HepG2 (cell line): ENCODE data around the gene KANSL3. TPM values are rescaled to one million over a fixed set of nuclear protein-coding genes. Genes with fewer than 3 reads are reported as not detected.

Experiments used
- ARNT2 ChIP-seq: sonication (generic); formaldehyde crosslinking; IDR thresholded peaks from 2 replicates; pipeline ENCODE4 v1.8.0; 2022; ENCODE audit warnings: mild to moderate bottlenecking, low read depth, missing genetic modification reagents, moderate library complexity
- ASH2L ChIP-seq: fragments of 300-600, 200-600 bp; sonication (generic); IDR thresholded peaks from 2 replicates; pipeline ENCODE4 v1.7.0; 2017; ENCODE audit warnings: low read depth, mild to moderate bottlenecking, moderate library complexity, mixed read lengths, low read length; ENCODE audit not compliant: insufficient read length
- BCL6 ChIP-seq: IDR thresholded peaks from 2 replicates; pipeline ENCODE4 v1.6.1; 2016; ENCODE audit warnings: missing genetic modification reagents, missing compliant biosample characterization
- E2F5 ChIP-seq: sonication (generic); formaldehyde crosslinking; conservative IDR thresholded peaks from 2 replicates; pipeline ENCODE4 v1.4.0; 2020; ENCODE audit warnings: missing genetic modification reagents
- FOXK2 ChIP-seq: fragments of 450-650 bp; IDR thresholded peaks from 2 replicates; pipeline ENCODE4 v1.6.1; 2016
- GABPB1 ChIP-seq: IDR thresholded peaks from 2 replicates; pipeline ENCODE4 v1.6.1; 2016; ENCODE audit warnings: mild to moderate bottlenecking, missing genetic modification reagents, moderate library complexity, missing compliant biosample characterization
- HBP1 ChIP-seq: IDR thresholded peaks from 2 replicates; pipeline ENCODE4 v1.6.1; 2016; ENCODE audit warnings: low read depth, control low read depth
- HOXA9 ChIP-seq: sonication (generic); formaldehyde crosslinking; IDR thresholded peaks from 2 replicates; pipeline ENCODE4 v1.8.1; 2022; ENCODE audit warnings: missing genetic modification reagents, mild to moderate bottlenecking, moderate library complexity, borderline replicate concordance
- ISX ChIP-seq: sonication (generic); formaldehyde crosslinking; conservative IDR thresholded peaks from 2 replicates; pipeline ENCODE4 v1.5.0; 2020; ENCODE audit warnings: missing genetic modification reagents
- KAT8 ChIP-seq: IDR thresholded peaks from 2 replicates; pipeline ENCODE4 v1.6.1; 2016; ENCODE audit warnings: missing genetic modification reagents, missing compliant biosample characterization
- MYNN ChIP-seq: sonication (generic); formaldehyde crosslinking; IDR thresholded peaks from 2 replicates; pipeline ENCODE4 v1.4.0; 2020; ENCODE audit warnings: mild to moderate bottlenecking, low read depth, missing genetic modification reagents
- PBX3 ChIP-seq: sonication (generic); formaldehyde crosslinking; IDR thresholded peaks from 2 replicates; pipeline ENCODE4 v1.8.1; 2023; ENCODE audit warnings: missing genetic modification reagents, inconsistent platforms, borderline replicate concordance
- RAD51 ChIP-seq: fragments of 450-650 bp; IDR thresholded peaks from 2 replicates; pipeline ENCODE4 v1.6.1; 2016; ENCODE audit warnings: borderline replicate concordance
- RCOR2 ChIP-seq: IDR thresholded peaks from 2 replicates; pipeline ENCODE4 v1.6.1; 2016; ENCODE audit warnings: missing biosample characterization, missing genetic modification reagents
- RFXAP ChIP-seq: sonication (generic); formaldehyde crosslinking; IDR thresholded peaks from 2 replicates; pipeline ENCODE4 v1.4.0; 2020; ENCODE audit warnings: missing genetic modification reagents, borderline replicate concordance
- RNF219 ChIP-seq: sonication (generic); formaldehyde crosslinking; IDR thresholded peaks from 2 replicates; pipeline ENCODE4 v1.5.0; 2020; ENCODE audit warnings: mild to moderate bottlenecking, missing genetic modification reagents
- SIX1 ChIP-seq: sonication (generic); formaldehyde crosslinking; IDR thresholded peaks from 2 replicates; pipeline ENCODE4 v1.4.0; 2020; ENCODE audit warnings: missing genetic modification reagents, borderline replicate concordance
- SNAPC2 ChIP-seq: sonication (generic); formaldehyde crosslinking; IDR thresholded peaks from 2 replicates; pipeline ENCODE4 v1.8.1; 2022; ENCODE audit warnings: mild to moderate bottlenecking, missing genetic modification reagents
- TSC22D2 ChIP-seq: sonication (generic); formaldehyde crosslinking; IDR thresholded peaks from 2 replicates; pipeline ENCODE4 v1.5.1; 2020; ENCODE audit warnings: missing genetic modification reagents, mild to moderate bottlenecking, borderline replicate concordance
- ZNF550 ChIP-seq: sonication (generic); formaldehyde crosslinking; IDR thresholded peaks from 2 replicates; pipeline ENCODE4 v1.4.0; 2020; ENCODE audit warnings: mild to moderate bottlenecking, missing genetic modification reagents, borderline replicate concordance
- ZNF552 ChIP-seq: sonication (generic); formaldehyde crosslinking; IDR thresholded peaks from 2 replicates; pipeline ENCODE4 v1.9.0; 2022; ENCODE audit warnings: missing genetic modification reagents, mild to moderate bottlenecking, borderline replicate concordance
- ZNF703 ChIP-seq: sonication (generic); formaldehyde crosslinking; IDR thresholded peaks from 2 replicates; pipeline ENCODE4 v1.5.1; 2020; ENCODE audit warnings: missing genetic modification reagents, mild to moderate bottlenecking, moderate library complexity, borderline replicate concordance
- ZNF766 ChIP-seq: sonication (generic); formaldehyde crosslinking; IDR thresholded peaks from 2 replicates; pipeline ENCODE4 v1.5.0; 2020; ENCODE audit warnings: missing genetic modification reagents, borderline replicate concordance
- ZNF883 ChIP-seq: sonication (generic); formaldehyde crosslinking; IDR thresholded peaks from 2 replicates; pipeline ENCODE4 v1.5.1; 2020; ENCODE audit warnings: mild to moderate bottlenecking, missing genetic modification reagents; ENCODE audit errors: not compliant biosample characterization
- polyA plus RNA-seq, 8 experiments: library from polyadenylated mRNA; depleted of rRNA in 3 of 8; stranded (reverse) in 7 of 8; unstranded in 1 of 8; fragments of >200 nt; fragmentation: Illumina TruSeq in 4 of 8; extraction: Trizol in 4 of 8; gene quantifications; 2 replicates each; pipeline versions ENCODE4 v1.2.1 to v1.2.3, GENCODE V29; 2011 to 2016; ENCODE audit warnings: low read depth in 4 of 8, missing spikeins in 1 of 8, mixed read lengths in 1 of 8; ENCODE audit not compliant: insufficient read depth in 1 of 8
- total RNA-seq, 5 experiments: library from RNA; depleted of rRNA; stranded (reverse); fragments of >200 nt; fragmentation: Illumina TruSeq; extraction: Trizol; gene quantifications; 2 replicates each; pipeline ENCODE4 v1.2.3, GENCODE V29; 2016; ENCODE audit warnings: low read depth in 1 of 5

KANSL3 gene
- total and polyA plus RNA-seq, 2 of the 13 experiments (the other 11 are each of a cell fraction or from before 2014, with no cell fraction given), result 20.8 to 37.3 TPM

GRCh38 chr2:96601382-96602292 is 36.5 kb downstream of the KANSL3 start (continued):
- TF ChIP-seq TSC22D2 (CRISPR knock-in tag) (0 out of 2 replicates have a peak, but pooled peaks have one; percentile 58), ZNF883 (CRISPR knock-in tag) (no peak), ZNF552 (CRISPR knock-in tag) (no peak), SNAPC2 (CRISPR knock-in tag) (no peak), ZNF550 (no peak), PBX3 (CRISPR knock-in tag) (no peak), HBP1 (CRISPR knock-in tag) (no peak), RCOR2 (CRISPR knock-in tag) (peak; percentile 92; the same call in 1 of the 2 replicates), ARNT2 (peak; percentile 20; the same call in 1 of the 2 replicates), MYNN (no peak), RNF219 (CRISPR knock-in tag) (no peak), ZNF766 (CRISPR knock-in tag) (no peak), BCL6 (CRISPR knock-in tag) (peak; percentile 97), ZNF703 (CRISPR knock-in tag) (no peak), ASH2L (peak; percentile 79), SIX1 (CRISPR knock-in tag) (peak; percentile 69; the same call in 1 of the 2 replicates), FOXK2 (peak; percentile 68; the same call in 1 of the 2 replicates), ISX (CRISPR knock-in tag) (no peak), KAT8 (peak; percentile 53; the same call in 1 of the 2 replicates), GABPB1 (CRISPR knock-in tag) (peak; percentile 68; the same call in 1 of the 2 replicates), RAD51 (no peak), RFXAP (CRISPR knock-in tag) (no peak), E2F5 (no peak), HOXA9 (no peak)
